Loucy (cell line): ENCODE measurements around the gene BMI1.

ENCODE experiments used
- EZH2phosphoT487 ChIP-seq: fragments of 200-600 bp; IDR thresholded peaks from 2 replicates; pipeline ENCODE4 v1.6.1; 2018; ENCODE audit warnings: antibody characterized with exemption, mild to moderate bottlenecking, moderate library complexity, borderline replicate concordance
- TF ChIP-seq, protein P1 (sequence below): fragments of 200-600 bp; sonication (generic); conservative IDR thresholded peaks from 2 replicates; pipeline ENCODE4 v1.5.1; 2014; ENCODE audit warnings: mild to moderate bottlenecking, antibody characterized with exemption, low read length

DNA sequence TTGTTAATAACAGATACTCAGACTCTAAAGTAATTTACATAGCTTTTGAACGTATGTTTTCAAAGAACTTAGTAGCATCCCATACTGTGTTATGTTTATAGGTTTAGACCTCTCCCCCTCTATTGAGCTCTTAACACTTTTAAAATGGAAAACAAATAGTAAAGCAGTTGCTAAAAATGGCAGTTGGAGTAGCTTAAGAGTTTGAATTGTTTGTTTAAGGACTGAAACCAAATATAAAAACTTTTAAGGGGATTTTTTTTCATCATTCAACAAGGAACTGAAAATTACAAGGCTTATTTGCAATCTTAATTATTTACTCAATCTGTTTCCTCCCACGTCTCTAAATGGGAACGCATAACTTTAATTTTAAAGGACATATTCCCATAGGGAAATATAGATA lies 22.8 kb downstream of the BMI1 start:
- TF ChIP-seq, protein P1, sequence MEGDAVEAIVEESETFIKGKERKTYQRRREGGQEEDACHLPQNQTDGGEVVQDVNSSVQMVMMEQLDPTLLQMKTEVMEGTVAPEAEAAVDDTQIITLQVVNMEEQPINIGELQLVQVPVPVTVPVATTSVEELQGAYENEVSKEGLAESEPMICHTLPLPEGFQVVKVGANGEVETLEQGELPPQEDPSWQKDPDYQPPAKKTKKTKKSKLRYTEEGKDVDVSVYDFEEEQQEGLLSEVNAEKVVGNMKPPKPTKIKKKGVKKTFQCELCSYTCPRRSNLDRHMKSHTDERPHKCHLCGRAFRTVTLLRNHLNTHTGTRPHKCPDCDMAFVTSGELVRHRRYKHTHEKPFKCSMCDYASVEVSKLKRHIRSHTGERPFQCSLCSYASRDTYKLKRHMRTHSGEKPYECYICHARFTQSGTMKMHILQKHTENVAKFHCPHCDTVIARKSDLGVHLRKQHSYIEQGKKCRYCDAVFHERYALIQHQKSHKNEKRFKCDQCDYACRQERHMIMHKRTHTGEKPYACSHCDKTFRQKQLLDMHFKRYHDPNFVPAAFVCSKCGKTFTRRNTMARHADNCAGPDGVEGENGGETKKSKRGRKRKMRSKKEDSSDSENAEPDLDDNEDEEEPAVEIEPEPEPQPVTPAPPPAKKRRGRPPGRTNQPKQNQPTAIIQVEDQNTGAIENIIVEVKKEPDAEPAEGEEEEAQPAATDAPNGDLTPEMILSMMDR, result no peak
- no peak for TF ChIP-seq EZH2phosphoT487
